GM12874 (cell line): ENCODE data around the gene FKBP2.

Experiments used
- CTCF ChIP-seq: IDR thresholded peaks from 2 replicates; pipeline ENCODE4 v1.5.1; 2011; ENCODE audit warnings: low read depth, mild to moderate bottlenecking, control low read depth, low read length, moderate library complexity; ENCODE audit not compliant: insufficient read depth

FKBP2 gene

GRCh38 chr11:64264371-64264852 lies 23.5 kb downstream of the FKBP2 start:
- no peak for TF ChIP-seq CTCF

- no peak for TF ChIP-seq CTCF
These were observed 24.6 kb downstream of the FKBP2 start for GRCh38 chr11:64265176-64266160.

DNA sequence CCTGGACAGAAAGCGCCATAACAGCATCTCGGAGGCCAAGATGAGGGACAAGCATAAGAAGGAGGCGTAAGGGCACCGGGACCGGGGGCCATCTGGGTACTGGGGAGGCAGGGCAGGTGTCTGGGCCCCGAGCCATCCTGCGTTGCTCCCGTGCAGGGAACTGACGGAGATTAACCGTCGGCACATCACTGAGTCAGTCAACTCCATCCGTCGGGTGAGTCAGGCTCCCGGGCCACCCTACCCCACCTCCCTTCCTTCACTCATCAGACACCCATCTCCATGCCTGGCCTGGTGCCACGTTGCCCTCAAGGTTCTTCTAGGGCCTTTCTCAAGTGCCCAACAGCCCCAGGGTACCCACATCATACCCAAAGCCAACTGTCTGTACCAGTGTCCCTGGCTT lies 25.4 kb downstream of the FKBP2 start:
- no peak for TF ChIP-seq CTCF

DNA sequence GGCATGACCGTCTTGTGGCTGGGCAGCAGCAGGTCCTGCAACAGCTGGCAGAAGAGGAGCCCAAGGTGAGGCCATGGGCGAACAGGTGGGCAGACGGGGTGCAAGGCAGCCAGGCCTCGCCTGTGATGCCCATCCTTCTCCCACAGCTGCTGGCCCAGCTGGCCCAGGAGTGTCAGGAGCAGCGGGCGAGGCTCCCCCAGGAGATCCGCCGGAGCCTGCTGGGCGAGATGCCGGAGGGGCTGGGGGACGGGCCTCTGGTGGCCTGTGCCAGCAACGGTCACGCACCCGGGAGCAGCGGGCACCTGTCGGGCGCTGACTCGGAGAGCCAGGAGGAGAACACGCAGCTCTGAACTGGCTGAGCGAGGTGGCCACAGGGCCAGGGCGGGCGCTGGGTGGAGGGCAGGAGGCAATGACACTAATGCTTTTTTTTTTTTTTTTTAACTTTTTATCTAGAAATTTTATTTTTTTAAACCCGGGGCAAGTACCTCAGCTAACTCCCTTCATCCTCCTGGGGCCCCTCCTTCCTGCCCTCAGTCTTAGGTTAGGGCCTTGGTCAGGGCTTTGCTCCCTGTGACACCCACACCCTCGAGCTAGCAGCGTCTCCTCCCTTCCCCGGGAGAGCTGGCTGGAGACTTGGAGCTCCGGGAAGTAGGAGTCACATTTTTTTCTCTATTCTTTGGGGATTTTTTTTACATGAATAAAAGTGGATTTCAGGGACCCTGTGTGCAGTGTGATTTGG lies 26.5 kb downstream of the FKBP2 start:
- TF ChIP-seq CTCF, result no peak

GRCh38 chr11:64268025-64268892 lies 27.4 kb downstream of the FKBP2 start:
- no peak for TF ChIP-seq CTCF

DNA sequence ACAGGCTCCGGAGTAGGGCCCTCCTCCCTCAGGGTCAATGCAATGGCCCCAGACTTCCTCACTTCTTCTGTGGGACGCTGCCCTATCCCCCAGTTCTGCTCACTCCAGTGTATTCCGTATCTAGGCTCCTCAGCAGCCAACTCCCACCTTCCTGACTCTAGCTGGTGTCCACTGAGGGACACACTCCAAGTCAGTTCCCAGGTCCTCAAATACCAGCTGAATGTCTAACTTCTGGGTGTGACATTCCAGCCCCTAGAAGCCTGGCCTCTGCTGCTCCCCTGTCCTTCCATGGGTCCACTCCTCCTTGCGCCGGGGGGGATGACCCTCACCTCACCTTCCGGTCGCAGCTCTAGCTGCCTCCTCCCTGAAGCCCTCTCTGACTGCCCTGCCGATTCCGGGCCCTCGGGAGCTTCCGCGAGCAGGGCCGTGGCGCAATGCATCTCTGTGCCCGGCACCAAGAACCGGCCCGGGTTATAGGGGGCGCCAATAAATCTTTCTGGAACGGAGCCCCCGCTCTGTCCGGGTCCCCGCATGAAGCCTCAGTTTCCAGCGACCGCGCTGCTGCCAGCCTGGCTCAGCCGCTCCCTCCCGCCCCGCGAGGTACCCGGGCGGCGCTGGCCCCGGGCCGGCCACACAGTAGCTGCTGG lies 28.1 kb downstream of the FKBP2 start:
- no peak for TF ChIP-seq CTCF
